8988T (cell line): Measurements from ENCODE around the gene TEX19.
"Not testable (repeated sequence)": the region's sequence is repeated elsewhere in the genome, so short reads cannot be mapped to it uniquely, and the experiment has no call there.

Experiments used
- DNase-seq: peaks from one replicate; pipeline ENCODE4 v3.0.0; 2011

Gene TEX19

GRCh38 chr17:82392941-82393340 lies 33.9 kb downstream of the TEX19 start:
- DNase-seq = no peak

- no peak for DNase-seq
Observed at GRCh38 chr17:82394278-82394677, 35.2 kb downstream of the TEX19 start.

GRCh38 chr17:82396601-82397435 lies 37.8 kb downstream of the TEX19 start:
- no peak for DNase-seq

GRCh38 chr17:82397449-82398335 lies 38.6 kb downstream of the TEX19 start:
- no peak for DNase-seq

GRCh38 chr17:82399041-82399441 lies 40.0 kb downstream of the TEX19 start:
- no peak for DNase-seq

GRCh38 chr17:82399601-82400101 lies 40.6 kb downstream of the TEX19 start:
- DNase-seq = no peak

- no peak for DNase-seq
Observed at GRCh38 chr17:82400206-82400605, 41.2 kb downstream of the TEX19 start.

- no peak for DNase-seq
Observed at GRCh38 chr17:82400830-82401229, 41.8 kb downstream of the TEX19 start.

- DNase-seq = no peak
Observed at GRCh38 chr17:82402865-82403264, 43.8 kb downstream of the TEX19 start.

GRCh38 chr17:82403662-82404660 lies 44.9 kb downstream of the TEX19 start:
- no peak for DNase-seq

GRCh38 chr17:82405051-82405450 lies 46.0 kb downstream of the TEX19 start:
- no peak for DNase-seq

GRCh38 chr17:82406131-82406671 lies 47.2 kb downstream of the TEX19 start:
- DNase-seq = no peak

- DNase-seq = peak; percentile 56
Observed at GRCh38 chr17:82407255-82407654, 48.2 kb downstream of the TEX19 start.

- no peak for DNase-seq
Observed at GRCh38 chr17:82408288-82408937, 49.4 kb downstream of the TEX19 start.

- DNase-seq = no peak
Observed at GRCh38 chr17:82408938-82409318, 49.9 kb downstream of the TEX19 start.

GRCh38 chr17:82410014-82410716 lies 51.1 kb downstream of the TEX19 start:
- DNase-seq = no peak

- no peak for DNase-seq
Observed at GRCh38 chr17:82411396-82412053, 52.5 kb downstream of the TEX19 start.

- DNase-seq = not testable (repeated sequence)
Observed at GRCh38 chr17:82412081-82412480, 53.0 kb downstream of the TEX19 start.

- no peak for DNase-seq
Observed at GRCh38 chr17:82412535-82413520, 53.8 kb downstream of the TEX19 start.
